ENCODE results near the gene IGSF3.
"Not testable (repeated sequence)": the region's sequence is repeated elsewhere in the genome, so short reads cannot be mapped to it uniquely, and the experiment has no call there.

The IGSF3 gene

DNA sequence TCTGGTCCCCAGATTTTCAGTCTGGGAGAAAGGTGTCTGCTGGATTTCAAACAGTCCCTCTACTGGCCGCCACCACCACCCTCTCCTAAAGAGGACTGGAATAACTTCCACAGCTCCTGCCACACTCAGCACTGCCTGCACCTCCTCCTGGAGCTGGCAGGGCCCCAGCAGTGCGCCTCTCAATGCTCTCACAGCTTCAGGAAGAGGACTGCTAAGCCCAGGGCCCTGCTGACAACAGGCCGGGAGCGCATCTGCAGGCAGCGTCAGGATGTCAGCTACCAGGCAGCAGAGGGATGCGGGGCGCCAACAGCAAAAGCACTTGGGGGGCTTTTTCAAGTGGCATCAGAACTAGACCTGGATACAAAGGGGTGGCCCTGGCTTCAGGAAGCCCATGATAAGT lies 40.2 kb downstream of the IGSF3 start:
- peak in 2 of 3 experiments; percentile 8 to 31 for DNase-seq

DNA sequence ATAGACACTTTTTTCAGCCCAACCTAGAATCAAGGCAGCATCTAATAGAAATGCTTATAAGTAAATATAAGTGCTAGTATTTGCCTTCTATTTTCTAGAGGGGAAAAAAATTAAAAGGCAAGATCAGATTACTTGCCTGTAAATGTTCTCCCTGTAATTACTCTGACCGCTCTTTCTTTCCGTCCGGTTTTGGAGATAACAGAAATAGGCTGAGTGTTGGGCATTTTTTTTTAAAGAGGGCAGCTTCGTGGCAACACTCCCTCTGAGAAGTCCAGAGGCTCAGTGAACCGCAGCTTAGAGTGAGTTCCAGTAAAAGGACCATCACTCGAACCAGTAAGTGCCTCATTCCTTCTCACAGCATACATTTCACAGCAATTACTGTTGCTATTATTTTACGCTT lies 40.6 kb downstream of the IGSF3 start:
- DNase-seq: peak in 1 of 3 experiments; percentile 37

DNA sequence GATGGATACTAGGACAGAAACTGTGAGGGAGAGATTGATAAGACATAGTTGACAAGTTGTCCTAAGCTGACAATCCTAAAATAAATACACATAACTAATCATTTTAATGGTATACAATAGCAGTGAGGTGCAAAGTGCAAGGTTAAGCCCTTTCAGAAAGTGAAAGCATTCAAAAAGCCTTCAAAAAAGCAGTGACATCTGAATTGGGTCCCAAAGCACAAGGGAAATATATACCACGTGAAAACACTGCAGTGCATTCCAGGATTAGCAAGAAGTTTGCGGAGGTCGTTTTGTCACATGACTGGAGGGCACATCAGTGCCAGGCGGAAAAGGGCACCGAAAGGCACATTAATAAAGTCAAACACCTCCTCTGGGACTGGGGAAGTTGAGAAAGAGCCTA lies 42.4 kb downstream of the IGSF3 start:
- DNase-seq: not testable (repeated sequence)

DNA sequence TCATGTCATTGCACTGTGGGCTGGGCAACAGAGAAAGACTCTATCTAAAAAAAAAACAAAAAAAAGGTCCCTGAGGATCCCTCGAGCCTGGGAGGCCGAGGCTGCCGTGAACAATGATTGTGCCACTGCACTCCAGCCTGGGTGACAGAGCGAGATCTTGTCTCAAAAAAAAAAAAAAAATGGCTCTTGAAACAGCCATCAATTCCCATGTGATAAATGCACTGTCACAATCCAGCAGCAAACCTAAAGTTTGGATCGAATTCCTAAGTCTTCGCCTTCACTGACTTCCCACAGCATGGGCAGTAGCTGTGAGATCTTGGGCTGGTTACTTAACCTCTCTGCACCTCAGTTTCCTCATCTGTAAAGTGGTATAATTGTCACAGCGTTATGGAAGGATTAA lies 43.5 kb downstream of the IGSF3 start:
- no peak for DNase-seq

DNA sequence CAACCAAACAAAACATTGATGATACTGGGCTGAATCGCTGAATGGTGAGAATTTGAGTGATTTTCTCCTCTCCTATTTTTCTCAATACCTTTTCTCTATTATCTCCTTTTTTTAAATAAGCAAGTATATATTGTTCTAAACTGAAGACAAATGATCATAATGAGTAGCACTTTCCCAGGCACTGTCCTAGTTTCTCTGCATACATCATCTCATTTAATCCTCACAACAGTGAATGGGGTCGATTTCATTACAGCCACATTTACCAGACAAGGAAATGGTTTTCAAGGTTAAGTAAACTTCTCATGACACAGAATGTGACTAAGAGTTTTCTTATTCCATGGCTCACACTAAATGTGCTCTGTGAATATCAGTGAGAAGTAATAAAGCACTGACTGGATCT lies 45.0 kb downstream of the IGSF3 start:
- DNase-seq: not testable (repeated sequence)

DNA sequence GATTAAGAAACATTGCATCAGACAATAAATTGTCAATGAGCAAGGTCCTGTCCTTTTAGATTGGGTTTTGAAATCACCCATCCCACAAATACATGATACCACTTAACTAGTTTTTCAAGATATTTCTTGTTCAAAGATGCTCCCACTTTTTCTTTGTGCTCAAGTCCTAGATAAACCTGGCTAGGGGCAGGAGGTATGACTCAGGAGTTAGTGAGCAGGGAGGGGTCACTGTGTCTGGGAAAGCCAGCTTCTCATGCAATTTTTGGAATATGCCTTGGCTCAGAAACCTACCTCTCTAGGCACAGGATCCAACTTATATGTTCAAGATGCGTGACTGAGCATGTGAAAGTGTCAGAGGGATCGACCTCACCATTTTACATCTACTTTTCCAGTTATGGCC lies 45.8 kb downstream of the IGSF3 start:
- not testable (repeated sequence) for DNase-seq

DNA sequence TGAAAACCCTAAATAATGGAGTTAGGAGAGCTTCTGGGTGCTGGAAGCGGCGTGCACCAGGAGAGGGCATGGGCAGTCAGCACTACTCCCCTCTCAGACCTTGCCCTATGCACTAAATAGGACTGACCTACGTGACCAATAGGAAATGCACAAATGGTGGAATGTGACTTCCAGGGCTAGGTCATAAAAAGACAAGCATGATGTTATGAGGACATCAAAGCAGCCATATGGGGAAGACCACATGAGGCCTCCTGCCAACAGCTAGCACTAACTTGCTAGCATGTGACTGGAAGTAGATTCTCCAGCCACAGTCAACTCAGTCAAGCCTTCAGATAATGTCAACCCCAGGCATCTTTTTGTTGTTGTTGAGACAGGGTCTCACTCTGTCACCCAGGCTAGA lies 47.1 kb downstream of the IGSF3 start:
- not testable (repeated sequence) for DNase-seq

DNA sequence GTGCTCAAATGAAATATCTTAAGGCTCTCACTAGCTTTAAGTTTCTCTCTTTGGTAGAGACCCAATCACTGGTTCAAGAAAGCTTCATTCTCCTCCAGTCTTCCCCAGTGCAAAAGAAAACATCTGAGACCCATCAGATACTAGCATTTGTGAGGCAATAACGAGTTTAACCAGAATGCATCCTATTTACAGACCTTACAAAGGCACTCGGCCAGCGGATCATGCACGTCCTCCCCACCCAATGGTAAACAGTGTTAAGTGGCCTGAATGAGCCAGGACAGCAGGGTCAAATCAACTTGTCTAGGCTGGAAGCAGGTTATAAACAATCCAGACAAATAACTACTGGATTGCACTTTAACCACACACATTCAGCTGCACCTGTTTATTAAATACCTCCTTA lies 48.4 kb downstream of the IGSF3 start:
- DNase-seq: peak in 2 of 3 experiments; percentile 16 to 70

DNA sequence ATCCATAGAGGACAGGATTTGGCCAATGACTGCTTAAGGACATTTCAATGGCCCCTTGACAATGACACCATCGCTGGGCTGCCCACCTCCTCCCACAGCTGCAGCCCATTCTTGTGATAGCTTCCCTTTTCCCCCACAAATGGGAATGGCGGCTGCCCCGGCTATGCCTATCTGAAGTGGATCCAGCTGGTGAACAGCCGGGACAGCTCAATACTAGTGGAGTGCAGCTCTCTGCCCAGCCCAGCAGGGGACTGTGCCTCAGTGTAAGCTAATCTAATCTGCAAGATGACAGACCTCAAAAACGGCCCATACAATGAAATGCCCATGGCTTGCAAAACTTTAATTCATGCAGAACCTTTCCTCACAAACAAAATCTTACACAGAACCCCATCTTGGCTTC lies 49.7 kb downstream of the IGSF3 start:
- DNase-seq: not testable (repeated sequence)

DNA sequence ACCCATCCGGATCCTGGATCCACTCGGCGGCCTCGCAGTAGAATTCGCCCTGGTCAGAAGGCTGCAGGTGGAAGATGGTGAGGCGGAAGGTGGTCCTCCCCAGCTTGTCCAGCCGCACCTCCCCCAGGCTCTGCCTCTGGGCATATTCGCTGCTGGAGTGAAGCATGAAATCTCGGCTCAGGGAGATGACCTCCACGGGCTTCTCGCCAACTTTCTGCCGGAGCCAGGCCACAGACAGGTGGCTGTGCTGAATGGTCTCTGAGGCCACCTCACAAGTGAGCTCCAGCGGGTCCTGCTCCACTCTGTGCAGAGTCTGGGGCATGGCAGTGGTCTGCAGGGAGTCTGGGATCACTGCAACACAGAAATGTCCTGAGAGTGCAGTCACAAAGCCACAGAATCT lies 53.7 kb downstream of the IGSF3 start:
- DNase-seq: not testable (repeated sequence)

DNA sequence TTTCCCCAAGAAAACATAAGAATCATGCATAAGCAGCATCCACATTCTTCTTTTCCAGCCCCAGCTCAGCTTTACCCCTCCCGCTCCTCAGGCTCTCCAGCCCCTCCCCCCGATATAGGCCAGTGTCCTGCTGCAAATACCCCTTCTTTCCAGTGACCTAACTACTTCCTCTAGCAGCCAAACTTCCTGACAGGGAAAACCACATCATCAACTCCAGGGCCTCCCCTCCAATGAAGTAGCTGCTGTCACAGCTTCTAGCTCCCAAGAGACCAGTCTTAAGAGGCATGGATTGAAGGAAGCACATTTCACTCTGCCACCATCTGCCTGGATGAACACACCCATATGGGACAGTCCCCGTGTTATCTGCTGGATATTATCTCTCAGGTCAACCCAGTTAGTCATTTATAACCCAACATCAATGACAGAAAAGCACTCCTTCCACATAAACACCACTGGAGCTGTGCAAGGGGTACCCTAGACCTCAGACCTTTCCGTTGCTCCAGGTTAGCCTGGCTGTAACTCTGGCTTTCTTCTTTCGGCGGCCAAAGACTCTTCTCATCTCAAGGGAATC lies 57.6 kb downstream of the IGSF3 start:
- peak in 1 of 3 experiments; percentile 81 for DNase-seq

DNA sequence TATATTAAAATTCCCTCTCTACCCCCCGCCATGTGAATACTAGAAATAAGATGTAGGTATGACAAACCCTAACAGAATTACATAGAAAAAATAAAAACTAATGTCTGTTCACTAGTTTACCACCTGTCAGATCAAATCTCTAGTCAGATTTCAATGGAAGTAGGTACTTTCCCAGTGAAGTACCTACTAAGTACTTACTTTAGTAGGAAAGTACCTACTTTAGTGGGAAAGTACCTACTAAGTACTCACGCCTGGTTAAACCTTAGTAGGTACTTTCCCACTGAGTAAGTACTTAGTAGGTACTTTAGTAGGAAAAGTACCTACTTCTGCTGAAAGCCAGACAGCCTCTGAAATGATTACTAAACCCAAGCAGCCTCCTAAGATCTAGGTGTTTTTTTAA lies 58.7 kb downstream of the IGSF3 start:
- not testable (repeated sequence) for DNase-seq

DNA sequence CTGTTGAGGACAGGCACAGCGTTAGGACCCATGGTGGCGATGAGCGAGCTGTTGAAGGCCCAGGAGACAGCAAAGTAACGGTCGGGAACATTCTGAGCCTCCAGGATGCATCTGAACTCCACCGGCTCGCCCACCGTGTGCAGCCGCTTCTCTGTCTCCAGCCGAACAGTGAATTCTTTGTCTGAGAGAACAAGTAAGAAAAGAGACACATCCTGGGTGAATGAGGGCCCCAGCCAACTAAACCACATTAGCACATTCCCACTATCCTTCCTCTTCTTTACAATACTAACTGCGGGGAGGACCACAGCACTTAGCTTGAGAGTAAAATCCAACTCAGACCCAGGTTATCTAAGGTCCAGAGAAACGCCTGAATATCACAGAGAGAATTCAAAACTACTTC lies 59.4 kb downstream of the IGSF3 start:
- DNase-seq: not testable (repeated sequence)

DNA sequence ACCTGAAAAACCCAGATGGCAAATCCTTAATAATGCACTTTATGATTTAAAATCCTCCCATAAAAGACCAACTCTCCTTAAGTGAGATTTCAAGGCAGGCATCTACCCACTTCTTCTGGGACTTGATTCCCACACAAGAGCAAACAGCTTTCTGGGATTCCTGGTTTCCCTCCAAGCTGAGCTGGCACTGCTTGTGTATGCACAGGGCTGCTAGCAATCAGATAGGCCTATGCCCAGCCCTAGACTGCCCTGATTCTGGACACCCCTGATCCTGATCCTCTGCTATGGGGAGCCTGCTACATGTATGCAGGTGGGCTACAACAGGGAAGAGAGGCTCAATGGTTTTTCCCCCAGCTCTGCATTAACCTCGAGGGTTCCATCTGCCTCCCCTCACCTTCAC lies 60.1 kb downstream of the IGSF3 start:
- DNase-seq: not testable (repeated sequence)

DNA sequence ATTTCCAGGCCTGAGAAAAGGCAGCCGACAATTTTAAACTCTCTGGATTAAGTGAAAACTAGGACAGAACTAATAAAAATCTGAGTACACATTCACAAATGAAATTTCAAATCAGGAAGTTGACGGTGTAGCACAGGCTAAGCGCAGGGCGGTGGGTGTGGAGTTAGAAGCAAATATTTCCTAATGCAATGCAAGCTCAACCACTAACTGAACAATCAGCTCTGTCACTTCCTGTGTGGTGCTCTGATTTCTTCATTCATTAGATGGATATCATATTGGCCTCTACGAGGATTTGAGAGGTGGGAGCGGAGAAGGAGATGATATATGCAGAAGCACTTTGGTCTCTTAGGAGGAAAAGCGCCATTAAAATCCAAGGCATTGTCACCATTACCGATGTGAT lies 61.5 kb downstream of the IGSF3 start:
- DNase-seq: not testable (repeated sequence)

DNA sequence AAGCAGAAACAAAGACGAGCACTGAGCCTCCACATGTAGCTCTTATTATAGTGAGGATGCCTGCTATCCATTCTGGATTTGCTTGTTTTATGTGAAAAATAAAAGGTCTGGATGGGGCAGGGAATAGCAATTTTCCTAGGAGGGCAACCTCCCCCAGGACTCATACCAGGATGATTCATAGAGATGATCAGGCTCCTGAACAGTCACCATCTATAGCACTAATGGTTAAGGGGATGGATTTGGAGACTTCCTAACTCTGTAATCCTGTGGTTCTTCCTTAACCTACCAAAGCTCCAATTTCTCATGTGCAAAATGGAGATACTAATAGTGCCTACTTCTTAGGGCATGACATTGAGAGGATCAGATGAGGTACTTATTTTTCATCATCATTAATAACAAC lies 62.2 kb downstream of the IGSF3 start:
- no peak for DNase-seq

DNA sequence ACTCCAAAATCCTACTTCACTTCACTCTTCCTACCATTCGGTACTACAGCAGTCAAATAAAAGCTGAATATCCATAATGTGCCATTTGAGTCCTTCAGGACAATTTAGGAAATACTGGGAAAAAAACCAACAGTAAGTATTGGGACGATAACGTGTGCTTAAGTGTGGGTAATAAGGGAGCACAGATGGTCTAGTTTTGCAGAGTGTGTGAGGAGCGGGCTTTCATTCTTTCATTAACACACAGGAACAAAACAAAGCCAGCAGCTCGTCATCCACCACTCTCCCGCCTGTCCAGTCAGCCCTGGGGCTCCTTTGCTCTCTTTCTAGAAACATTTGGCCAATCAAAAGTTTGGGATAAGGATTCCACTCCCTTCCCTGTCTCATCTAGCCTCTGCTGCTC lies 63.1 kb downstream of the IGSF3 start:
- DNase-seq: not testable (repeated sequence)

DNA sequence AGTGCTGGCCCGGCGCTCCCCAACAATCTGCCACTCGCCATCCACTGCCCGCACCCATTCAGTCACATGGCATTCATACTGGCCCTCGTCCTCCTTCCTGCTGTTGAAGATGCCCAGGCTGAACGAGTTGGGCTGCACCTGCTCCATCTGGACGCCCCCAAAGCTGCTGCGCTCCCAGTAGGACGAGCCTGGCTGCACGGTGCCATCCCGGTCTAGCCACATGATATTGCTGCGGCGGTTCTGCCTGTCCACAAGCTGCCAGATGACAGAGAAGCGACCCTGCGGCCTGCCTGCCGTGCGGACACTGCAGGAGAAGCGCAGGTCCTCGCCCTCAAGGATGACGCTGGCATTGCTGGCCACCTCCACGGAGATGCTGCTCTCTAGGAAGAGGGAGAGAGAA lies 63.9 kb downstream of the IGSF3 start:
- DNase-seq: not testable (repeated sequence)

DNA sequence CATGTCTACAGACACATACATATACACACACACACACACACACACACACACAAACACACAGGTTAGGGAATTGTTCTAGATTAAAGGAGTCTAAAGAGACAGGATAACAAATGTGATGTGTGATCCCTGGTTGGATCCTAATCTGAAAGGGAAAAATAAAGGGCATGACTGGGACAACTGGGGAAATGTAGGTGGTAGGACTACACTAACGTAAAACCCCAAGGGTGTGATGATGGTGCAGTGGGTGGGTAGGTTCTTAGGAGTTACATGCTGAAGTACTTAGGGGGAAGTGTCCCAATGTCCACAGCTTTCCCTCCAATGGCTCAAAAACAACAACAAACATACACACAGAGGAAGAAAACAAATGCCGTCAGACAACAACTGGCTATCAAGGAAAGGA lies 68.2 kb downstream of the IGSF3 start:
- DNase-seq: not testable (repeated sequence)

DNA sequence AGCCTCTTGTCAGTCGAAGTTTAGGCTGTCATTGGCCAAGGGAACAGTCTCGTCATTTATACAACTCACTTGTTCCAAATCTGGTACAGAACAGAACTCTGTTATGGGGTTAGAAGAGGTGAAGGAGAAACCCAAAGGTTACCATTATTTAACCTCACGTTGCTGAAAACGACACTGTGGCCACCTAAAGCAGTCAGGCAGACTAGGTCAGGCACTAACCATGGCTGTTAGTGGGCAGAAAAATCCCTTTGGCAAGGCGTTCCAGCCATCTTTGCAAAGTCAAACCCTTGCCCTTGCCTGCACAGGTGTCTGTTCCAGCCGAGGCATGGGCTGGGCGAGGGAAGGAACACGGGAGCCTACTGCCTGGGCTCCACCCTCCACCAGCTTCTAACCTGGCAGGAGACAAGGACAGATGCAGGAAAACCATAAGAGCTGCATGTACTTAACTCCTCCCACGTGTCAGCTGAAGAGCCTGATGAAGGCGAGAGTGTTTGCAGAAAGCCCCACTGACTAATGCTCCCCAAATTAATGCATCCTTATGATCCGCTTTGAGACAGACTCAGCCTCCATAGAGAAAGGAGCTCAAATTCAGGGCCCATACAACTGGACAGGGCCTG lies 69.0 kb downstream of the IGSF3 start:
- DNase-seq: peak in 1 of 3 experiments; percentile 34

DNA sequence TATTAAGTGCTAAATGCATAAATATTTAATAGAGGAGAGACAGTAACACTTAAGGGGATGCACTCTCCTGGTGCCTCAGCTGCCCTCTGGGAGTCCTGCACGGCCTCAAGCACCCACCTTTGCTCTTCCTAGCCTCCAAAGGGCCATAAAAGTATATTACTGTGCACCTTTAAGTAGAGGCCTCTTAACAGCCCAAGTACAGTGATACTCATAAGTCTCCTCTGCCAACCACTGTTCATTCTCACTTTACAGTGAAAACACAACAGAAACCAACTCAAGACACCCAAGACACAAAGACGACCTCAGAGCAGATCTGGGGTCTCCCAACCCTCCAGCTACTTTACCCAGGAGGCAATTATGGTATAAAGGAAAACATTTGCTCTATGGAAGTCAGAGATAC lies 70.1 kb downstream of the IGSF3 start:
- not testable (repeated sequence) for DNase-seq

DNA sequence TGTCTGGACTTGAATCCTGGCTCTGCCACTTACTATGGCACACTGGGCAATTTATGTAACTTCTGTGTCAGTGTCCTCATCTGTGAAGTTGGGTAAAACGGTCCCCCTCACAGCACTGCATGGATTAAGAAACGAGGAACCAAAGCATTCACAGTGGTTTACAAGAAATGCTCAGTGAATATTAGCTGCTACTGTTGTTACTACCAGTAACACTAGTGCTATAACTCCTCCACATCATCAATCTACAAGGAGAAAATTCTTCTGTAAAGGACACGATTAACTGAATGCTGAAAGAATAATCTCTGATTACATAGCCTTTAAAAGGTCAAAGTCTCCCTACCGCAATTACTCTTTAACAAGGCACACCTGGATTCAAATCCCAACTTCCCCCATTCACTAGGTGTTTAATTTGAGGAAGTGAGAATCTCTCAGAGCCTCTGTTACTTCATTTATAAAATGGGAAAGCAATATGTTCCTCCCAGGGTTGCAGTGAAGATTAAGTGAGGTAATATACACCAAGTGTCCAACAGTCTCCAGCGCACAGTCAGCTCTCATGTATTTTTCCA lies 70.7 kb downstream of the IGSF3 start:
- not testable (repeated sequence) for DNase-seq

DNA sequence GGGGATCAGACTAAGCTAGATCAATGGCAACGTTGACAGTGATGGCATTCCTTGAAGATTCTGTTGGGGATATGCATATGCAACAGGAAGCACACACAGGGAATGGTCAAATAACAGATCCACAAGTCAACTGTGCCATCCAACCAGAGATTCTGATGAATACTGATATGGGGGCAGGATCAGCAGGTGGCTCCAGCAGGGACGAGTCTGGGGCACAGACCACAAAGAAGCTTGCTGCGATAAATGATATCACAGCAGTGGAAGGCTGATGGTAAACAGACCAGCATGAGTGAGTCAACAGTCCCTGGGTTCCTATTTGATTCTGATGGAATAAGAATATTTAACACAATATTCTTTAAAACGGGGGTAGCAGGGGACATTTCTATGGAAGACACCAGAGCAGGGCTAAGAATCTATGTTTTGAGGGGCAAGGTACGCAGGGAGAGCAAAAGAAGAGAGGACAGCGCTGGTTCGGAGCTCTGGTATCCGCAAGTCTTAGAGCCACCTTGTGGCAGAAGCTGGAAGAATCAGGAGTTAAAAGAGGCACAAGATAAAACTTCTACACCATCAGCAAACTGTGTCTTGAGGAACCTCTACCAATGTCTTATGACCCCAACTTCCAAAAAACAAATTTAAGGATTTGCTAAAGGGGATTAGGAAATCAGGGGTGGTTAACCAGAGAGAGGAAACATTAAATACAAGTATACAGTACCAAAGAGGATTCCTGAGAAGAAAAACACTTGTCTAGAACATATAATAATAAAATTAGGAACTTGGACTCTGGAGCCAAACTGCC lies 71.4 kb downstream of the IGSF3 start:
- peak in 2 of 3 experiments; percentile 25 for DNase-seq
